Gastroesophageal sphincter (tissue), 4 donors: Measurements from ENCODE around the gene SPATS2L. TPM values are rescaled to one million over a fixed set of nuclear protein-coding genes. Genes with fewer than 3 reads are reported as not detected.

ENCODE experiments used
- ATAC-seq: fragments of 150-250 bp; one replicate; pipeline ENCODE4 v1.9.1; 2016; ENCODE audit warnings: mild to moderate bottlenecking, moderate library complexity
- H3K27ac ChIP-seq, 4 donors: fragments of 200-600 bp; sonication (generic) in 3 of 4; 1 replicate in 3 of 4; 2 replicates in 1 of 4; pipeline ENCODE4 v1.5.1; 2016 to 2019
- H3K27me3 ChIP-seq: fragments of 200-600 bp; sonication (generic); one replicate; pipeline ENCODE4 v1.5.1; 2019
- H3K36me3 ChIP-seq, 2 donors: fragments of 200-600 bp; sonication (generic); one replicate each; pipeline ENCODE4 v1.5.1; 2019; ENCODE audit warnings: control low read depth in 1 of 2
- H3K4me1 ChIP-seq, 3 donors: fragments of 200-600 bp; sonication (generic); 1 replicate in 2 of 3; 2 replicates in 1 of 3; pipeline ENCODE4 v1.5.1; 2016 to 2019; ENCODE audit warnings: control low read depth in 2 of 3
- H3K4me3 ChIP-seq, 2 donors: fragments of 200-600 bp; sonication (generic); one replicate each; pipeline ENCODE4 v1.5.1; 2019; ENCODE audit warnings: mild to moderate bottlenecking in 1 of 2, moderate library complexity in 1 of 2
- H3K9me3 ChIP-seq, 3 donors: fragments of 200-600 bp; sonication (generic); one replicate each; pipeline ENCODE4 v1.5.1; 2017 to 2019; ENCODE audit warnings: control low read depth in 2 of 3
- EP300 ChIP-seq: sonication (generic); formaldehyde crosslinking; IDR thresholded peaks from one replicate; pipeline ENCODE4 v1.6.1; 2017; ENCODE audit warnings: antibody characterized with exemption, mild to moderate bottlenecking
- POLR2A ChIP-seq, 2 donors: fragments of 450-650 bp; IDR thresholded peaks; one replicate each; pipeline ENCODE4 v1.6.1; 2017; ENCODE audit warnings: antibody characterized with exemption in 2 of 2, mild to moderate bottlenecking in 2 of 2, moderate library complexity in 1 of 2
- POLR2AphosphoS5 ChIP-seq: sonication (generic); formaldehyde crosslinking; IDR thresholded peaks from one replicate; pipeline ENCODE4 v1.6.1; 2017; ENCODE audit warnings: antibody characterized with exemption
- WGBS, 2 donors: methylation state at CpG; one replicate each; pipeline ENCODE4 v1.1.5; 2018; ENCODE audit warnings: low coverage in 1 of 2; 5-methylcytosine and 5-hydroxymethylcytosine counted together
- total RNA-seq, 4 donors: library from RNA; depleted of rRNA; stranded (reverse); fragments of >200 nt; gene quantifications; one replicate each; pipeline ENCODE4 v1.1.0, GENCODE V29; 2016
- TF ChIP-seq, protein P1 (sequence below), 4 experiments: fragments of 200-600 bp in 2 of 4; fragments of 450-650 bp in 2 of 4; sonication (generic) in 1 of 4; IDR thresholded peaks; one replicate each; pipeline ENCODE4 v1.5.1; 2017 to 2019; ENCODE audit warnings: antibody characterized with exemption in 4 of 4, mild to moderate bottlenecking in 2 of 4, moderate library complexity in 2 of 4

Gene SPATS2L
- total RNA-seq, 4 donors from 2014 or later, result 50.6 to 120 (median 91.5) TPM

DNA sequence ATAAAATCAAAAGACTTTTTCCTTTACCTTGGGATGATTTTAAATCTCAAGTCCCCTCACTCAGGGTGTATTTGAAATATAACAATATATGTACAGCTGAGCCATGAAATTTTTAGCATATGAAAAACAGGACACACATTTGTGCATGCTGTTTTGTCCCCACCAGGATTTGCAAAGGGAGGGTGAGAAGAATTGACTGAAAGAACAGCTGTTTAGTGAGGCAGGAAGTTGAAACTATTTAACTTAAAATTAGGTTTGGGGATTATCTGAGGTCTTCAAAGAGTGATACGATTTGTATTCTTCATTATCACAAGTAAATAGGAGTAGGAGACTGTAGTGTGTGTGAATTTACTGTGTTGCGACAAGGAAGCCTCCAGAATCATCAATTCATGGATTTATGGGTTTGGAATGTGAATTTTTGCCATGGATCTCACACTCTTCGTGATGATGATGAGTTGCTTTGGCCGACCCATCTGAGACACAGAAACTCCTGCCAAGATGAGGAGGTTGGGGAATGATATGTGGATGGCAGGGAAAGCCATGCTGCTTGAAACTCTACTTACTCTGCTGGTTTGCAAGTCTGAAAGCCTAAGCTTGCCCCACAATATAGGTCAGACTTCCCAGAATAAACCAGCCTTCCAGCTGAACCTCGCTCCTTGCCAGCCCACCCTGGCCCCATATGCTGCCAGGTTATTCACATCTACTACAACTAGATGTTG, 31.0 kb upstream of the SPATS2L start:
- Histone ChIP-seq H3K9me3 (no peaks in the 10 kb centered on the region), H3K27ac (no peak overlapping the region), H3K4me1 (no peaks in the 10 kb centered on the region), H3K4me3 (no peak overlapping the region), H3K36me3 (no peaks in the 10 kb centered on the region), H3K27me3 (no peaks in the 10 kb centered on the region)
- 53 to 69% methylated on average over 4 to 5 of the region's 5 CpGs for WGBS, 2 donors
- TF ChIP-seq POLR2A (IDR thresholded peaks at IDR 0.05), result no peak
- TF ChIP-seq, protein P1, sequence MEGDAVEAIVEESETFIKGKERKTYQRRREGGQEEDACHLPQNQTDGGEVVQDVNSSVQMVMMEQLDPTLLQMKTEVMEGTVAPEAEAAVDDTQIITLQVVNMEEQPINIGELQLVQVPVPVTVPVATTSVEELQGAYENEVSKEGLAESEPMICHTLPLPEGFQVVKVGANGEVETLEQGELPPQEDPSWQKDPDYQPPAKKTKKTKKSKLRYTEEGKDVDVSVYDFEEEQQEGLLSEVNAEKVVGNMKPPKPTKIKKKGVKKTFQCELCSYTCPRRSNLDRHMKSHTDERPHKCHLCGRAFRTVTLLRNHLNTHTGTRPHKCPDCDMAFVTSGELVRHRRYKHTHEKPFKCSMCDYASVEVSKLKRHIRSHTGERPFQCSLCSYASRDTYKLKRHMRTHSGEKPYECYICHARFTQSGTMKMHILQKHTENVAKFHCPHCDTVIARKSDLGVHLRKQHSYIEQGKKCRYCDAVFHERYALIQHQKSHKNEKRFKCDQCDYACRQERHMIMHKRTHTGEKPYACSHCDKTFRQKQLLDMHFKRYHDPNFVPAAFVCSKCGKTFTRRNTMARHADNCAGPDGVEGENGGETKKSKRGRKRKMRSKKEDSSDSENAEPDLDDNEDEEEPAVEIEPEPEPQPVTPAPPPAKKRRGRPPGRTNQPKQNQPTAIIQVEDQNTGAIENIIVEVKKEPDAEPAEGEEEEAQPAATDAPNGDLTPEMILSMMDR (IDR thresholded peaks at IDR 0.05), result no peak
- no peak for TF ChIP-seq POLR2AphosphoS5
- TF ChIP-seq EP300, result no peak
- ATAC-seq, result no peak

DNA sequence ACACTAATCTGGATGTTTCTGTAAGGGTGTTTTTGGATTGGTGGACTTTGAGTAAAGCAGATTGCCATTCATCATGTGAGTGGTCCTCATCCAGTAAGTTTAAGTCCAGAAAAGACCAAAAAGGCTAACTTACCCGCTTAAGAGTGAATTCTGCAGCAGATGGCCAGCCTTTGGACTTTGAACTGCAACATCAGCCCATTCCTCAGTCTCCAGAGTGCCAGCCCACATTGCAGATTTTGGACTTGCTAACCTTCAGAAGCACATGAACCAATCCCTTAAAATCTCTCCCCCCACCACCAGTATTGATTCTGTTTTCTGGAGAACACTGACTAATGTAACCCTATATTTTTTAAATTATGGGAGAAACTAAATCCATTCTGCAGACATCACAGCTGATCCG, 30.0 kb upstream of the SPATS2L start:
- Histone ChIP-seq H3K4me1 (no peaks in the 10 kb centered on the region), H3K4me3 (no peak overlapping the region), H3K27ac (no peak overlapping the region), H3K9me3 (no peaks in the 10 kb centered on the region), H3K36me3 (no peaks in the 10 kb centered on the region), H3K27me3 (no peaks in the 10 kb centered on the region)
- ATAC-seq, result no peak
- WGBS, 2 donors, result 98 to 100% methylated on average over 2 of the region's 2 CpGs
- TF ChIP-seq EP300 (no peak), POLR2A (IDR thresholded peaks at IDR 0.05) (no peak), POLR2AphosphoS5 (no peak)
- TF ChIP-seq, protein P1 (IDR thresholded peaks at IDR 0.05), result no peak

DNA sequence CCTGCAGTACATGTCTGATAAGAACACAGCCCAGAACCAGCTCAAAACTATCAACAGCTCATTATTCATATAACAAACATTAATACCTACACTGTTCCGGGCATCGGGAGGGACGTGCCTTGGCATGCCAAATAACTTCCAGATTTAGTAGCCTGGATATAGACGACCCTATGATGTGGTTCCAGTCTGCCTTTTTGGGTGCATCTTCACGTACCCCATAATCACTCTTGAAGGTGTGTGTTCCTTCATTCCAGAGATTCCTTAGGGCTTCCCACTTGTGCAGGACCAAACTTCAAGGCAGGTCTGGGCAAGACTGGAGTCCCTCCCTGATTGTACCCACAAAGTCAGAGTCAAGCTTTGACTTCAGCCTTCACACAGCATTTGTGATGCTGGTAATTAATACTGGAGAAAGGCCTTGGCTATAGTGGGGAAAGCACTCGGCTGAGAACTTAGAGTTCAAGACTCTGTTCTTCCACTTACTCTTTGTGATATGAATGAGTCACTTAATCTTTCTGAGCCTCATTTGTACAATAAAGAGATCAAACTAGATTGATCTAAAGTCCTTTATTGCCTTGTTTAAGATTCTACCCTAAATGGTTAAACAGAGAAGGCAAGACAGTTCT, 27.7 kb upstream of the SPATS2L start:
- no peak for ATAC-seq
- H3K36me3 ChIP-seq, result no peaks in the 10 kb centered on the region
- no peak overlapping the region for H3K4me3 ChIP-seq
- WGBS, 2 donors, result 49 to 62% methylated on average over 5 to 6 of the region's 6 CpGs
- H3K4me1 ChIP-seq, result no peaks in the 10 kb centered on the region
- TF ChIP-seq EP300, result no peak
- TF ChIP-seq POLR2AphosphoS5, result no peak
- no peak for TF ChIP-seq POLR2A (IDR thresholded peaks at IDR 0.05)
- TF ChIP-seq, protein P1 (IDR thresholded peaks at IDR 0.05), result no peak
- H3K27me3 ChIP-seq, result no peaks in the 10 kb centered on the region
- H3K9me3 ChIP-seq, result no peaks in the 10 kb centered on the region
- no peak overlapping the region for H3K27ac ChIP-seq

DNA sequence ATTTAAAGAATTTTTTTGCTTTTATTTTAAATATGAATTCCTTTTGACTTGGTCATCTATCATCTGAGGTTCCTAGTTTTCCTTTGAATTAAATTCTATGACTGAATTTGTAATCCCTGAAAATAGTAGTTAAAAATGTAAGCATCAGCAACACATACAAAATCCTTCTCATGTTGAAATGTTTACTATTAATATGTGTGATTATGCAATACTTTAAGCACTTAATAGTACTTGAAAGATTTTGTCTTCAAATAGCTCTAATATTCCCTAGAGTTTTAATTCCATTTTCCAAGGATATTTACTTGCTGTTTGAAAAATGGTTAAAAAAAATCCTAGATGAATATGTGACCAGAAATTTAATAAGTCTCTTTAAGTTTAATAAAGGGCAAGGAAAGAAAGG, 26.6 kb upstream of the SPATS2L start:
- no peak overlapping the region for H3K27ac ChIP-seq
- ATAC-seq, result no peak
- H3K4me1 ChIP-seq, result no peaks in the 10 kb centered on the region
- no peak overlapping the region for H3K4me3 ChIP-seq
- TF ChIP-seq EP300 (no peak), POLR2AphosphoS5 (no peak), POLR2A (IDR thresholded peaks at IDR 0.05) (no peak)
- TF ChIP-seq, protein P1 (IDR thresholded peaks at IDR 0.05), result no peak
- H3K9me3 ChIP-seq, result no peaks in the 10 kb centered on the region
- no peaks in the 10 kb centered on the region for H3K36me3 ChIP-seq
- no peaks in the 10 kb centered on the region for H3K27me3 ChIP-seq

DNA sequence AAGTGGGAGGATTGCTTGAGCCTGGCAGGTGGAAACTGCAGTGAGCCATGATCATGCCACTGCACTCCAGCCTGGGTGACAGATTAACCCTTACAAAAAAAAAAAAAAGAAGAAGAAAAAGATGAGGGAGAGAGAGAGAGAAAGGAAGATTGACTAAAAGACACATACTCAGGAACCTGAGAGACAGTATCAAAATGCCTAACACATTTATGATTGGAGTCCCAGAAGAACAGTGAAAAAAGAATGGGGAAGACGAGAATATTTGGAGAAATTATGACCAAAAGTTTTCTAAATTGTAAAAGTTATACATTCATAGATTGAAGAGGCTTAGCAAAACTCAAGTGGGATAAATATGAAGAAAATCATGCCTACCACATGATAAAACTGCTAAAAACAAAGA, 19.9 kb upstream of the SPATS2L start:
- 92% methylated on average over 1 of the region's 1 CpG; no CpG with 5 or more reads in 1 of the 2 donors for WGBS, 2 donors
- no peak for TF ChIP-seq EP300
- TF ChIP-seq, protein P1 (IDR thresholded peaks at IDR 0.05), result no peak
- TF ChIP-seq POLR2AphosphoS5, result no peak
- TF ChIP-seq POLR2A (IDR thresholded peaks at IDR 0.05), result no peak

More for the DNA sequence above, 19.9 kb upstream of the SPATS2L start:
- H3K9me3 ChIP-seq, result no peaks in the 10 kb centered on the region
- no peaks in the 10 kb centered on the region for H3K4me1 ChIP-seq
- H3K27me3 ChIP-seq, result no peaks in the 10 kb centered on the region
- no peak overlapping the region for H3K27ac ChIP-seq
- no peak for ATAC-seq
- no peak overlapping the region for H3K4me3 ChIP-seq
- no peaks in the 10 kb centered on the region for H3K36me3 ChIP-seq
